ENCODE measurements around the gene SLC27A6.
"Not testable (repeated sequence)": the region's sequence is repeated elsewhere in the genome, so short reads cannot be mapped to it uniquely, and the experiment has no call there.

The SLC27A6 gene

GRCh38 chr5:128965011-128965637, at the start of gene SLC27A6:
Gene SLC27A6, plus strand, starts transcription at chr5:128965488. Its CDS starts 650 bp downstream, at chr5:128966138.
- peak; percentile 7 for DNase-seq

- no peak for DNase-seq
Observed at GRCh38 chr5:128919542-128919941, 45.7 kb upstream of the SLC27A6 start.

GRCh38 chr5:128920345-128921215, 44.7 kb upstream of the SLC27A6 start:
- DNase-seq, result no peak

- no peak for DNase-seq
Observed at GRCh38 chr5:128924299-128924698, 41.0 kb upstream of the SLC27A6 start.

- no peak for DNase-seq
Observed at GRCh38 chr5:128925973-128926372, 39.3 kb upstream of the SLC27A6 start.

GRCh38 chr5:128927644-128928043, 37.6 kb upstream of the SLC27A6 start:
- peak; percentile 69 for DNase-seq

GRCh38 chr5:128932232-128932631, 33.1 kb upstream of the SLC27A6 start:
- DNase-seq, result not testable (repeated sequence)

- DNase-seq, result not testable (repeated sequence)
Observed at GRCh38 chr5:128943100-128943499, 22.2 kb upstream of the SLC27A6 start.

GRCh38 chr5:128949847-128950546, 15.3 kb upstream of the SLC27A6 start:
- DNase-seq, result no peak

GRCh38 chr5:128951301-128951700, 14.0 kb upstream of the SLC27A6 start:
- not testable (repeated sequence) for DNase-seq

- DNase-seq, result no peak
Observed at GRCh38 chr5:128956164-128956563, 9.1 kb upstream of the SLC27A6 start.

GRCh38 chr5:128962211-128962610, 3.1 kb upstream of the SLC27A6 start:
- DNase-seq, result no peak

- DNase-seq, result no peak
Observed at GRCh38 chr5:128965638-128966302, 482 bp downstream of the SLC27A6 start.

- no peak for DNase-seq
Observed at GRCh38 chr5:128966375-128966774, 1.1 kb downstream of the SLC27A6 start.

- no peak for DNase-seq
Observed at GRCh38 chr5:128966846-128967245, 1.6 kb downstream of the SLC27A6 start.

- no peak for DNase-seq
Observed at GRCh38 chr5:128973244-128973643, 8.0 kb downstream of the SLC27A6 start.

GRCh38 chr5:128974567-128974966, 9.3 kb downstream of the SLC27A6 start:
- DNase-seq, result no peak

GRCh38 chr5:128979761-128980160, 14.5 kb downstream of the SLC27A6 start:
- no peak for DNase-seq

- DNase-seq, result no peak
Observed at GRCh38 chr5:128980917-128981316, 15.6 kb downstream of the SLC27A6 start.

GRCh38 chr5:128984480-128984879, 19.2 kb downstream of the SLC27A6 start:
- no peak for DNase-seq

GRCh38 chr5:128988476-128988875, 23.2 kb downstream of the SLC27A6 start:
- no peak for DNase-seq

GRCh38 chr5:129001841-129002526, 36.7 kb downstream of the SLC27A6 start:
- DNase-seq, result no peak

GRCh38 chr5:129002527-129002842, 37.2 kb downstream of the SLC27A6 start:
- DNase-seq, result no peak
